Activated CD8-positive, alpha-beta memory T cell treated with anti-CD3 and anti-CD28 coated beads, Interleukin-2, amount 10 ng/mL, durations not matched to agents 7 days and 5 days (primary cell): Measurements from ENCODE around the gene NLRC5. TPM values are rescaled to one million over a fixed set of nuclear protein-coding genes. Genes with fewer than 3 reads are reported as not detected.
"Not testable (repeated sequence)": the region's sequence is repeated elsewhere in the genome, so short reads cannot be mapped to it uniquely, and the experiment has no call there.

Experiments
- ATAC-seq: fragments of 150-1000 bp; cut with Tn5 transposase; one replicate; pipeline ENCODE4 v1.10.0; 2021; ENCODE audit warnings: moderate library complexity
- CTCF ChIA-PET: fragments of 350-600 bp; sonication (Branson Sonifier 250); formaldehyde crosslinking; loops from one replicate; lab custom pipeline; 2021; ENCODE audit warnings: antibody characterized with exemption; lab: Charles Lee
- DNase-seq: peaks from one replicate; pipeline ENCODE4 v3.0.0-alpha.2; 2020
- H3K27ac Mint-ChIP-seq: one replicate; pipeline ENCODE4 v1.8.0; 2021; ENCODE audit warnings: mild to moderate bottlenecking, mixed read lengths
- H3K27me3 Mint-ChIP-seq: one replicate; pipeline ENCODE4 v1.8.0; 2021; ENCODE audit warnings: mixed read lengths
- H3K36me3 Mint-ChIP-seq: one replicate; pipeline ENCODE4 v1.8.0; 2021; ENCODE audit warnings: mild to moderate bottlenecking, mixed read lengths
- H3K4me1 Mint-ChIP-seq: one replicate; pipeline ENCODE4 v1.8.0; 2021; ENCODE audit warnings: mixed read lengths
- H3K4me3 Mint-ChIP-seq: one replicate; pipeline ENCODE4 v1.8.0; 2021; ENCODE audit warnings: mild to moderate bottlenecking, moderate library complexity, mixed read lengths
- H3K9me3 Mint-ChIP-seq: one replicate; pipeline ENCODE4 v1.8.0; 2022; ENCODE audit warnings: low read depth, mixed read lengths
- total RNA-seq, 2 experiments: library from RNA; stranded (reverse); gene quantifications; one replicate each; pipeline ENCODE4 v1.2.3, GENCODE V29; 2021

The NLRC5 gene
- total RNA-seq, 2 experiments from 2014 or later: 156 to 287 TPM

DNA sequence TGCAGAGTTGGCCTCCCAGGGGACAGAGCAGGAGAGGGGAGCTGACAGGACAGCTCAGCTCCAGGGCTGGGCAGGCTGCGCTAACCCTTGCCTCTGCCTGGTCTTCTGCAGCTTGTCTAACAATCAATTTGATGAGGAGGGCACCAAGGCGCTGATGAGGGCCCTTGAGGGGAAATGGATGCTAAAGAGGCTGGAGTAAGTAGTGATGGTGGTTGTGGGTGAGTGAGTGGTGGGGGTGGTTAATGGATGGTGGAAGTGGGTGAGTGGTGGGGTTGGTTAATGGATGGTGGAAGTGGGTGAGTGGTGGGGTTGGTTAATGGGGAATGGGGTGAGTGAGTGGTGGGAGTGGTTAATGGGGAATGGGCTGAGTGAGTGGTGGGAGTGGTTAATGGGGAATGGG is 81.1 kb downstream of the NLRC5 start:
- Mint-ChIP-seq H3K27ac (peak overlapping the region; percentile 61), H3K4me1 (peaks cover 29% of the 10 kb centered on the region), H3K27me3 (no peaks in the 10 kb centered on the region), H3K9me3 (no peaks in the 10 kb centered on the region), H3K36me3 (peaks cover 53% of the 10 kb centered on the region), H3K4me3 (no peak overlapping the region)
- CTCF ChIA-PET: interaction anchor here (1.3 to 1.5 kb wide), 2 partner anchors 13 to 23 kb away, joined by 3 to 11 read pairs; no protein-coding TSS in a partner anchor
- no peak for DNase-seq
- ATAC-seq: peak; percentile 11

DNA sequence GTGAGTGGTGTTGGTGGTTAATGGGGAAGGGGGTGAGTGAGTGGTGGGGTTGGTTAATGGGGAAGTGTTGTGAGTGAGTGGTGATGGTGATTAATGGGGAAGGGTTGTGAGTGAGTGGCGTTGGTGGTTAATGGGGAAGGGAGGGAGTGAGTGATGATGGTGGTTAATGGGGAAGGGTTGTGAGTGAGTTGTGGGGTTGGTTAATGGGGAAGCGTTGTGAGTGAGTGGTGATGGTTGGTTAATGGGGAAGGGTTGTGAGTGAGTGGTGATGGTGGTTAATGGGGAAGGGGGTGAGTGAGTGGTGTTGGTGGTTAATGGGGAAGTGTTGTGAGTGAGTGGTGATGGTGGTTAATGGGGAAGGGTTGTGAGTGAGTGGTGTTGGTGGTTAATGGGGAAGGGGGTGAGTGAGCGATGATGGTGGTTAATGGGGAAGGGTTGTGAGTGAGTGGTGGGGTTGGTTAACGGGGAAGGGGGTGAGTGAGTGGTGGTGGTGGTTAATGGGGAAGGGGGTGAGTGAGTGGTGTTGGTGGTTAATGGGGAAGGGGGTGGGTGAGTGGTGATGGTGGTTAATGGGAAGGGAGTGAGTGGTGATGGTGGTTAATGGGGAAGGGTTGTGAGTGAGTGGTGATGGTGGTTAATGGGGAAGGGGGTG is 81.8 kb downstream of the NLRC5 start:
- not testable (repeated sequence) for ATAC-seq, H3K27me3 Mint-ChIP-seq, H3K4me3 Mint-ChIP-seq, H3K9me3 Mint-ChIP-seq
- Mint-ChIP-seq H3K27ac (peak overlapping the region; percentile 61), H3K36me3 (peaks cover 55% of the 10 kb centered on the region), H3K4me1 (peaks cover 29% of the 10 kb centered on the region)
- peak; percentile 44 for DNase-seq
- CTCF ChIA-PET: interaction anchor here (3.7 kb wide), 1 partner anchor 13 kb away, joined by 16 read pairs; no protein-coding TSS in a partner anchor

- no peaks in the 10 kb centered on the region for H3K9me3 Mint-ChIP-seq
- H3K27me3 Mint-ChIP-seq: no peaks in the 10 kb centered on the region
- CTCF ChIA-PET: interaction anchor here (1.5 to 3.7 kb wide), 2 partner anchors 12 to 26 kb away, joined by 3 to 16 read pairs; no protein-coding TSS in a partner anchor
- peak overlapping the region; percentile 52 for H3K27ac Mint-ChIP-seq
- peaks cover 51% of the 10 kb centered on the region for H3K36me3 Mint-ChIP-seq
- ATAC-seq: peak; percentile 50
- no peak overlapping the region for H3K4me3 Mint-ChIP-seq
- no peak for DNase-seq
- peaks cover 29% of the 10 kb centered on the region for H3K4me1 Mint-ChIP-seq
These were observed 82.7 kb downstream of the NLRC5 start for GRCh38 chr16:57071831-57072582.

- H3K27ac Mint-ChIP-seq: peak overlapping the region; percentile 52
- ATAC-seq: no peak
- DNase-seq: no peak
- peaks cover 29% of the 10 kb centered on the region for H3K4me1 Mint-ChIP-seq
- CTCF ChIA-PET: interaction anchor here (1.4 to 3.7 kb wide), 3 partner anchors 11 to 108 kb away, joined by 3 to 16 read pairs (median 4); no protein-coding TSS in a partner anchor
- no peaks in the 10 kb centered on the region for H3K9me3 Mint-ChIP-seq
- no peak overlapping the region for H3K4me3 Mint-ChIP-seq
- peaks cover 46% of the 10 kb centered on the region for H3K36me3 Mint-ChIP-seq
- H3K27me3 Mint-ChIP-seq: no peaks in the 10 kb centered on the region
These were observed 83.4 kb downstream of the NLRC5 start for GRCh38 chr16:57072616-57073275.

DNA sequence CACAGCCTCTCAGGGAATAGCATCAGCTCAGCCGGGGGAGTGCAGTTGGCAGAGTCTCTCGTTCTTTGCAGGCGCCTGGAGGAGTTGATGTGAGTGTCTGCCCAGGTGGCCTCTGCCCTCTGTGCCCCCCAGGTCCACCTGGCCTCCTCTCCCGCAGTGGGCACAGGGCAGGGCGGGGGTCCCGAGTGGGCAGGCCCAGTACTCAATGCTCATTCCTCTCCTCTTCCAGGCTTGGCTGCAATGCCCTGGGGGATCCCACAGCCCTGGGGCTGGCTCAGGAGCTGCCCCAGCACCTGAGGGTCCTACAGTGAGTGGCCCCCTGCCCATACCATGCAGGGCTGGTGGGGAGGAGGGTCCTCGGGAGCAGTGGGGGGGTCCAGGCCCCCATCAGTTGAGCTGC is 88.4 kb downstream of the NLRC5 start:
- CTCF ChIA-PET: interaction anchor here (1.0 kb wide), 1 partner anchor 25 kb away, joined by 3 read pairs; no protein-coding TSS in a partner anchor
- H3K27ac Mint-ChIP-seq: no peak overlapping the region
- H3K36me3 Mint-ChIP-seq: peaks cover 9% of the 10 kb centered on the region
- no peaks in the 10 kb centered on the region for H3K27me3 Mint-ChIP-seq
- H3K4me3 Mint-ChIP-seq: no peak overlapping the region
- ATAC-seq (no peak), DNase-seq (no peak)
- H3K4me1 Mint-ChIP-seq: no peaks in the 10 kb centered on the region
- H3K9me3 Mint-ChIP-seq: no peaks in the 10 kb centered on the region

DNA sequence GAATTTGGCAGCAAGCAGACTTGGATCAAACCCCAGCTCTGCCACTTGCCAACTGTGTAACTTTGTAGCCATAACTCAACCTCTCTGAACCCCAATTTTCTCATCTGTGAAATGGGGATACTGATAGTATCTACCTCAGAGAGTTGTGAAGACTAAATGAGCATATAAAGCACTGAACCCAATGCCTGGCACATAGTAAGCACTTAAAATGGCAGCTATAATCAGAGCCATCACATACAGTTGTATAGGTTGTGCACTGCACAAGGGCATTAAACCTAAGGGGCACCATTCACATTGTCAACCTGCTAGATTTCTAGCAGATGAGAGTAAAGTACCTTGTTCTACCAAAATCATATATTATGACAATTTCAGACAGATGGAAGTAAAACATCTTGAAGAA is 92.4 kb downstream of the NLRC5 start:
- H3K9me3 Mint-ChIP-seq: no peaks in the 10 kb centered on the region
- H3K4me3 Mint-ChIP-seq: no peak overlapping the region
- DNase-seq (no peak), ATAC-seq (no peak)
- CTCF ChIA-PET: interaction anchor here (0.9 to 1.3 kb wide), 2 partner anchors 11 to 54 kb away, joined by 3 to 4 read pairs; partner anchors contain the start of gene CPNE2
- H3K27ac Mint-ChIP-seq: no peak overlapping the region
- peaks cover 3% of the 10 kb centered on the region for H3K36me3 Mint-ChIP-seq
- peaks cover 7% of the 10 kb centered on the region for H3K4me1 Mint-ChIP-seq
- H3K27me3 Mint-ChIP-seq: no peaks in the 10 kb centered on the region

DNA sequence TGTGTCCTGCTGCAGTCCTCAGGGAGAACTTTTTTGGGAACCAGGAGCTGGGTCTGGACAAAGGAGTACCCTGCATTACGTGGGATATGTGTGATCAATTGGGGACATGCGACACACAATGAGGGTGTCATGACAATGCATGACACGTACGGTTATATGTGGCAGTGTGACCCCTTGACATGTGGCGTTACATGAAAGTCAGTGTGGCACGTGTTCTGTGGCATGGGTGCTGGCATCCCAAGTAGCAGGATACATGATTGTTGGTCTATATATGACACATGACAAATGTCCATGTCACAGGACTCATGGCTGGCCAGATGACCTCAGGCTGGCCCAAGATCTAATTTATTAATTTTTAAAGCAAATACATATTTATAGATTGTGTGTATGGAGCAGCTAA is 93.3 kb downstream of the NLRC5 start:
- no peak overlapping the region for H3K27ac Mint-ChIP-seq
- peaks cover 3% of the 10 kb centered on the region for H3K36me3 Mint-ChIP-seq

GRCh38 chr16:57083485-57084126 is 94.2 kb downstream of the NLRC5 start:
- CTCF ChIA-PET: interaction anchor here (0.7 to 3.2 kb wide), 37 partner anchors 10 to 492 kb away, joined by 3 to 27 read pairs (median 5); partner anchors contain the start of genes CPNE2, NLRC5 and PSME3IP1
- H3K27me3 Mint-ChIP-seq: peaks cover 6% of the 10 kb centered on the region
- peak overlapping the region; percentile 76 for H3K27ac Mint-ChIP-seq
- H3K4me3 Mint-ChIP-seq: no peak overlapping the region
- DNase-seq (no peak), ATAC-seq (no peak)
- peaks cover 7% of the 10 kb centered on the region for H3K4me1 Mint-ChIP-seq
- H3K9me3 Mint-ChIP-seq: no peaks in the 10 kb centered on the region
- peaks cover 3% of the 10 kb centered on the region for H3K36me3 Mint-ChIP-seq

More for the DNA sequence above, 93.3 kb downstream of the NLRC5 start:
- CTCF ChIA-PET: interaction anchor here (0.7 to 3.2 kb wide), 10 partner anchors 9 to 335 kb away, joined by 3 to 27 read pairs (median 13); partner anchors contain the start of gene CPNE2
- DNase-seq (no peak), ATAC-seq (no peak)
- Mint-ChIP-seq H3K27me3 (peaks cover 3% of the 10 kb centered on the region), H3K4me1 (peaks cover 7% of the 10 kb centered on the region), H3K4me3 (no peak overlapping the region), H3K9me3 (no peaks in the 10 kb centered on the region)

GRCh38 chr16:57084257-57084770 is 95.0 kb downstream of the NLRC5 start:
- CTCF ChIA-PET: interaction anchor here (0.6 to 3.2 kb wide), 43 partner anchors 9 to 493 kb away, joined by 3 to 27 read pairs (median 5); partner anchors contain the start of genes CPNE2, NLRC5 and PSME3IP1
- peaks cover 7% of the 10 kb centered on the region for H3K4me1 Mint-ChIP-seq
- H3K27ac Mint-ChIP-seq: peak overlapping the region; percentile 76
- no peaks in the 10 kb centered on the region for H3K9me3 Mint-ChIP-seq
- H3K36me3 Mint-ChIP-seq: peaks cover 2% of the 10 kb centered on the region
- DNase-seq (peak; percentile 84), ATAC-seq (peak; percentile 81)
- H3K27me3 Mint-ChIP-seq: peaks cover 6% of the 10 kb centered on the region
- no peak overlapping the region for H3K4me3 Mint-ChIP-seq

- Mint-ChIP-seq H3K4me3 (no peak overlapping the region), H3K27me3 (peaks cover 13% of the 10 kb centered on the region), H3K36me3 (no peaks in the 10 kb centered on the region), H3K27ac (peak overlapping the region; percentile 34), H3K4me1 (peaks cover 7% of the 10 kb centered on the region), H3K9me3 (no peaks in the 10 kb centered on the region)
- ATAC-seq (no peak), DNase-seq (no peak)
- CTCF ChIA-PET: interaction anchor here (0.6 to 3.2 kb wide), 34 partner anchors 8 to 493 kb away, joined by 3 to 27 read pairs (median 5); partner anchors contain the start of gene CPNE2
These were observed 95.6 kb downstream of the NLRC5 start for GRCh38 chr16:57084996-57085395.

DNA sequence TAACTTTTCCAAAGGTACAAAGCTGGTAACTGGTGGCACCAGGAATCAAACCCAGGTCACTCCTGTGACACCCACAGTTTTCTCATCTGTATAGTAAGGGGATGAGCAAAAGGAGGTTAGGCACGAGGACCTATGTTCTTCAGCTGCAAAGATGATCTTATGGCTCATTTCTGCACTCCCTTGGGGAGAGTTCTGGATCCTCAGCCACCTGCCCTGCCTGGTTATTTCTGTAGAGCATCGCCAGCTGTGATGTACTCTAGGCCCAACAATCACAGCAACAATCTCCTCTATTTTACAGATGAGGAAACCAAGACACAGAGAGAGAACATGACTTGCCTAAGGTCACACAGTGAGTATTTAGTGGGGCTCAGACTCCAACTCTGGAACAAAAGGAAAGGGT is 97.6 kb downstream of the NLRC5 start:
- Mint-ChIP-seq H3K36me3 (no peaks in the 10 kb centered on the region), H3K27me3 (peaks cover 32% of the 10 kb centered on the region), H3K9me3 (no peaks in the 10 kb centered on the region), H3K4me1 (peaks cover 12% of the 10 kb centered on the region), H3K27ac (no peak overlapping the region), H3K4me3 (no peak overlapping the region)
- CTCF ChIA-PET: interaction anchor here (1.0 to 1.6 kb wide), 4 partner anchors 9 to 123 kb away, joined by 3 to 4 read pairs (median 4); partner anchors contain the start of genes PSME3IP1 and RSPRY1
- ATAC-seq: no peak
- no peak for DNase-seq

DNA sequence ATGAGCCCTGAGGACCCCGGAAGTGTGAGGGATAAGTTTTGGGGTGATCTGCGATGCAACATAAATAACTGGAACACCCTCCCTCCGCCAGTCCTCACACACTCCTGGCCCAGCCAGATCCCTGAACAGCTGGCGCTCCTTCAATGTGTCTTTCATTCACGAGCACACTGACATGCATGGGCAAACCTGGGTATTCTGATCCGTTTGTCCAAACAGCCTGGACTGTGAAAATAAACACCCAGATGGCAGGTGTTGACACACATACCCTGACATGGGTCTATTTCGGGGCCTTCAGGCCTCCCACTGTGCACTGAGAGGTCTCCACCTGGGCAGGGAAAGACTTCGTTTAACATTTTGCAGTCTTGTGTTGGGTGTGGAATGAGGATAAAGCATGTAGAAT is 100.0 kb downstream of the NLRC5 start:
- Mint-ChIP-seq H3K4me1 (peaks cover 10% of the 10 kb centered on the region), H3K36me3 (no peaks in the 10 kb centered on the region), H3K9me3 (no peaks in the 10 kb centered on the region), H3K27ac (no peak overlapping the region), H3K4me3 (no peak overlapping the region), H3K27me3 (peaks cover 43% of the 10 kb centered on the region)
- CTCF ChIA-PET: interaction anchor here (1.0 kb wide), 1 partner anchor 152 kb away, joined by 3 read pairs; no protein-coding TSS in a partner anchor
- no peak for DNase-seq
- no peak for ATAC-seq
